DOHH2 (cell line): ENCODE data around the gene SLC25A1.

Experiments
- H3F3A ChIP-seq: fragments of 200-600 bp; sonication (generic), shearing (Covaris generic); 2 replicates; pipeline ENCODE4 v1.6.0; 2016; ENCODE audit warnings: antibody characterized with exemption, mild to moderate bottlenecking; ENCODE audit not compliant: control insufficient read depth, insufficient read depth
- H3K27ac ChIP-seq: fragments of 200-600 bp; sonication (generic); 2 replicates; pipeline ENCODE4 v1.5.1; 2014; ENCODE audit warnings: low read depth, mild to moderate bottlenecking, low read length, moderate library complexity
- H3K27me3 ChIP-seq: fragments of 200-600 bp; sonication (generic); 2 replicates; pipeline ENCODE4 v1.6.1; 2014; ENCODE audit warnings: mild to moderate bottlenecking, low read length, mixed read lengths; ENCODE audit not compliant: control insufficient read depth
- H3K36me3 ChIP-seq: fragments of 200-600 bp; sonication (generic); 2 replicates; pipeline ENCODE4 v1.6.1; 2014; ENCODE audit warnings: mild to moderate bottlenecking, low read length, moderate library complexity, mixed read lengths; ENCODE audit not compliant: control insufficient read depth
- H3K4me1 ChIP-seq: fragments of 200-600 bp; sonication (generic); 2 replicates; pipeline ENCODE4 v1.6.1; 2014; ENCODE audit warnings: mild to moderate bottlenecking, low read length, mixed read lengths; ENCODE audit not compliant: control insufficient read depth
- H3K4me2 ChIP-seq: fragments of 200-600 bp; sonication (generic); 2 replicates; pipeline ENCODE4 v1.6.0; 2014; ENCODE audit warnings: mild to moderate bottlenecking, low read length, moderate library complexity
- H3K4me3 ChIP-seq: fragments of 200-600 bp; sonication (generic); 2 replicates; pipeline ENCODE4 v1.5.1; 2014; ENCODE audit warnings: mild to moderate bottlenecking, low read length, mixed read lengths
- H3K79me2 ChIP-seq: fragments of 200-600 bp; sonication (generic); 2 replicates; pipeline ENCODE4 v1.6.1; 2014; ENCODE audit warnings: mild to moderate bottlenecking, low read length, mixed read lengths; ENCODE audit not compliant: control insufficient read depth
- H3K9me2 ChIP-seq: fragments of 200-600 bp; sonication (generic); replicated peaks from 2 replicates; pipeline ENCODE4 v1.6.1; 2014; ENCODE audit warnings: mild to moderate bottlenecking, low read length, mixed read lengths; ENCODE audit not compliant: control insufficient read depth
- H3K9me3 ChIP-seq: fragments of 200-600 bp; sonication (generic); 2 replicates; pipeline ENCODE4 v1.6.1; 2014; ENCODE audit warnings: antibody characterized with exemption, low read length, mixed read lengths; ENCODE audit not compliant: control insufficient read depth, insufficient read depth
- H4K20me1 ChIP-seq: fragments of 200-600 bp; sonication (generic); 2 replicates; pipeline ENCODE4 v1.6.0; 2014; ENCODE audit warnings: low read depth, mild to moderate bottlenecking, antibody characterized with exemption, low read length, moderate library complexity; ENCODE audit not compliant: control insufficient read depth, insufficient read depth
- CTCF ChIP-seq: fragments of 200-600 bp; sonication (generic); IDR thresholded peaks from one replicate; pipeline ENCODE4 v1.5.1; 2014; ENCODE audit warnings: antibody characterized with exemption, mild to moderate bottlenecking, low read depth, low read length; ENCODE audit not compliant: poor library complexity, severe bottlenecking
- EZH2phosphoT487 ChIP-seq: fragments of 200-600 bp; sonication (generic); IDR thresholded peaks from 2 replicates; pipeline ENCODE4 v1.6.1; 2017; ENCODE audit warnings: borderline replicate concordance, mild to moderate bottlenecking, antibody characterized with exemption, low read length, moderate library complexity, mixed read lengths

Gene SLC25A1

DNA sequence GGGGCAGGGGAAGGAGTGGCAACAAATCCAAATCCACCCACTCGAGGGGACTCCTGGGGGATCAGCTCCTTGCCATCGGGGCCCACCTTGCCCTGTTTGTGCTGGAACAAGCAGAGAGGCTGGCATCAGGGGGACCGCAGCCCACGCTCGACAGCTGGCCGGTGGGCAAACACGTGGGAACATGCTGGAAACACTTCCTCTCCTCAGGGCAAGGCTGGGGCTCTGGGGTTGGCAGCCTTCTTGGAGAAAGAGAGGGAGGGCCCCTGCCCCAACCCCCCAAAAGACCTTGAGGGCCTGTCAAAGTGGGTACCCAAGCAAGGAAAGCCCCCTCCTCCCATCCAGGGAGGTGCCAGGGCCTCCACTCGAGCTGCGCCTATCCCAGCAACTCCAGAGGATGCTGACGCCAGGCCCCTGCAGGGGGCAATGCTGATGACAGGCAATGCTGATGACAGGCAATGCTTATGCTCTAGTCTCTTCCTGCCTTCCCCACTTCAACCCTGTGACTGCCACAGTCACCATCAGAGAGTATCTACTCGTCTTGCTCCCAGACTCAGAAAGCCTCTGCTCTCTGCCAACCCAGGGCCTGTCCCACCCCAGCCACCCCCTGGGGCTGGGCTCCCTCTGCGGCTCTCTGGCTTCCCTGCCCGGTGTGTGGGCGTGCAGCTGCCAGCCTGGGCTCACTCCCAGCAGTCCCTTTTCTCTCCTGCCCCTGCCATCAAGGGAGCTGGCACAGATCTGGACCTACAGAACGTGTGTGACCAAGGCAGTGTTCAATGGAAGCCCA, 40.1 kb downstream of the SLC25A1 start:
- Histone ChIP-seq H3K4me3 (no peak overlapping the region), H4K20me1 (no peaks in the 10 kb centered on the region), H3F3A (no peaks in the 10 kb centered on the region), H3K9me3 (no peaks in the 10 kb centered on the region), H3K9me2 (no peaks in the 10 kb centered on the region), H3K4me2 (no peak overlapping the region), H3K36me3 (peaks cover 70% of the 10 kb centered on the region), H3K79me2 (peaks cover 13% of the 10 kb centered on the region), H3K4me1 (peaks cover 4% of the 10 kb centered on the region), H3K27ac (no peak overlapping the region), H3K27me3 (no peaks in the 10 kb centered on the region)
- TF ChIP-seq EZH2phosphoT487 (no peak), CTCF (no peak)

DNA sequence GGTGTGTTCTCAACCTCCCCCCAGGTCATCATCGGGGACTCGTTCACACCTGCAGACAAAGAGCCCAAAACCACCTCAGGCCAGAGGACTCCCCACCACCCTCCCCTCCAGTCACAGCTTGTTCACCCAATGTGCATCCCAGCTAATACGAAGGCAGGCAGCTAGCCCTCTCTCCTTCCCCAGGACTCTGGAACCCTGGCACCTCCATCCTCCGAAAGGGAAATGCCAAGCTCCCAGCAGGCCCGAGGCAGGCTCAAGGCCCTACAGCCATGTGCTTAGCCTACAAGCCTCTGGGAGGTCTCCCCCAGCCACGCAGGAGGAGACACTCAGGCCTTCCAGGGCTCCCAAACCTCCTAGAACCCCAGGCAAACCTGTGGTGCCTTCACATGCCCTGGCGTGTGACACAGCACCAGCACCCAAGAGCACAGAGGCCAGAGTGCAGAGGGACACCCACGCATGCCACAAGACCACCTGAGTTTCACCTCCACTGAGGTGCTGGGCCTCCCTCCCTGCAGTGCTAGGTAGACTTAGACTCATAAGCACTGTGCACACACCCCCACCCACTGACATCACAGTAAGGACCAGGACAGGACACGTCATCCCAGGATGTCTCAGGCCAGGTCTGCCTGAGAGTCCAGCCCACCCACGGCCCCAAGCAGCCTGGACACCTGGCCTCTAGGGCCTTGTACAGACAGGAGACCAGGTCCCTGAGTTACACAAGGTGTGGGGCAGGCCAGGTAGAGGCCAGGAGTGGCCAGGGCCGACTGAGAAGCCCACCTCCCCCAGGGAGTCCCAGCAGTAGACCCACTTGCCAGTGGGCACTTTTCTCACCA, 40.9 kb downstream of the SLC25A1 start:
- H3K36me3 ChIP-seq = peaks cover 75% of the 10 kb centered on the region
- H3K27ac ChIP-seq = no peak overlapping the region
- H3K4me1 ChIP-seq = no peaks in the 10 kb centered on the region
- no peaks in the 10 kb centered on the region for H4K20me1 ChIP-seq
- no peak overlapping the region for H3K4me3 ChIP-seq
- no peaks in the 10 kb centered on the region for H3K27me3 ChIP-seq
- no peak overlapping the region for H3K4me2 ChIP-seq
- H3K9me2 ChIP-seq = no peaks in the 10 kb centered on the region
- H3K9me3 ChIP-seq = no peaks in the 10 kb centered on the region
- H3K79me2 ChIP-seq = peaks cover 7% of the 10 kb centered on the region
- no peaks in the 10 kb centered on the region for H3F3A ChIP-seq
- TF ChIP-seq CTCF (no peak), EZH2phosphoT487 (no peak)

DNA sequence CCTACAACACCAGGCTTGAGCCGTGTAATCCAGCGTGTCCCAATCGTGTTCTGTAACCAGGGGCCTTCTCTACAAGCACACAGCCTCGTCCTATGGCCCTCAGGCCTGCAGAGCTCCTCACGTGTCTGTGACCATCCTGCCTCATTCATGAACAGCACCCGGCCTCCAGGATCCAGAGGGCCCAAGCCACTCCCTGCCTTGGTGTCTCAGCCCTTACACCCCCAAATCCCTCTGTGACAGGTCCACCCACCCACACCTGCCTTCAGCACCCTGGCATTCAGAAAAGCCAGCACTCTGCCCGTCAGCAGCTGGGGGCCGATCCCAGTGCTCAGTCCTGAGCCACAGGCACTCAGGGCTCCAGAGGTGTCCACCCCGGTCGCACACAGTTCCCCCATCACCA, 41.6 kb downstream of the SLC25A1 start:
- Histone ChIP-seq H3K9me2 (no peaks in the 10 kb centered on the region), H4K20me1 (no peaks in the 10 kb centered on the region), H3F3A (no peaks in the 10 kb centered on the region), H3K4me1 (no peaks in the 10 kb centered on the region), H3K9me3 (no peaks in the 10 kb centered on the region), H3K79me2 (no peaks in the 10 kb centered on the region), H3K4me3 (no peak overlapping the region), H3K36me3 (peaks cover 71% of the 10 kb centered on the region), H3K4me2 (no peak overlapping the region), H3K27ac (no peak overlapping the region), H3K27me3 (no peaks in the 10 kb centered on the region)
- TF ChIP-seq CTCF (no peak), EZH2phosphoT487 (no peak)
